ENCODE results near the gene FILIP1.

Gene FILIP1

GRCh38 chr6:75503291-75503690 is 9.7 kb upstream of the FILIP1 start:
- TF ChIP-seq CTCF (IDR thresholded peaks at IDR 0.05): no peak

DNA sequence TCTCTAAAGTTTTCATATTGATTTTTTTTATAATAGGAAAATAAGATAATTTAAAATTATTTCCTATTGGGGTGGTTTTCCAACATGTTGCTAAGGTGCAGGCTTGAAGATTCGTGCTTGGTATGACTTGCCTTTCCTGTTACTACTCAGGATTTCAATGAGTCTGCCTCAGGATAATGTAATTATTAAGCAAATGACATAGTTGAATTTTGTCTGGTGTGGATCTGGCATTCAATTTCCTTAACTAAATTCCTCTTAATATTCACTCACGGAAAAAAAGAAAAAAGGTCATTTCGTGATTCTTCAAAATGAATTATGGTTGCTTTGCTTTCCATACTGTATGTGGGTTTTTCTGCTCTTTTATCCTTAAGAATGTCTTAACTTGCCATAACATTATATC is 9.3 kb upstream of the FILIP1 start:
- no peak for TF ChIP-seq CTCF (IDR thresholded peaks at IDR 0.05)

GRCh38 chr6:75501756-75502155 is 8.2 kb upstream of the FILIP1 start:
- no peak for TF ChIP-seq CTCF (IDR thresholded peaks at IDR 0.05)

DNA sequence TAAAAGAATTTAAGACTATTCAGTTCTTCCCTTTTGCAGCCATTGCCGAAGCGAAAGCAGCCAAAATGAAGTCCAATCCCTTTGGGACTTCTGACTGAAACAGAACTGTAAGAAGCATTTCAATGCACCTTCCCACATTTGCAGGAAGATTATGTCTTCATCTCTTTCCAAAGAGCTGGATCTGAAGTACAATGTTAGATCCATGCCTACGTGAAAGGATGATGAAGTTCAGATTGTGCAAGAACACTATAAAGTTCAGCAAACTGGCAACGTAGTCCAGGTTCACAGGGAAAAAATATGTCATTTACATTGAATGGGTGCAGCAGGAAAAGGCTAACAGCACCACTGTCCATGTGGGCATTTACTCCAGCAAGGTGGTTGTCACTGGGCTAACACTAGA is 6.0 kb upstream of the FILIP1 start:
- TF ChIP-seq CTCF (IDR thresholded peaks at IDR 0.05): no peak

GRCh38 chr6:75498862-75499261 is 5.3 kb upstream of the FILIP1 start:
- TF ChIP-seq CTCF (IDR thresholded peaks at IDR 0.05): no peak

GRCh38 chr6:75497994-75498393 is 4.4 kb upstream of the FILIP1 start:
- TF ChIP-seq CTCF (IDR thresholded peaks at IDR 0.05): no peak

- TF ChIP-seq CTCF (IDR thresholded peaks at IDR 0.05): no peak
Observed at GRCh38 chr6:75495011-75495410, 1.4 kb upstream of the FILIP1 start.

DNA sequence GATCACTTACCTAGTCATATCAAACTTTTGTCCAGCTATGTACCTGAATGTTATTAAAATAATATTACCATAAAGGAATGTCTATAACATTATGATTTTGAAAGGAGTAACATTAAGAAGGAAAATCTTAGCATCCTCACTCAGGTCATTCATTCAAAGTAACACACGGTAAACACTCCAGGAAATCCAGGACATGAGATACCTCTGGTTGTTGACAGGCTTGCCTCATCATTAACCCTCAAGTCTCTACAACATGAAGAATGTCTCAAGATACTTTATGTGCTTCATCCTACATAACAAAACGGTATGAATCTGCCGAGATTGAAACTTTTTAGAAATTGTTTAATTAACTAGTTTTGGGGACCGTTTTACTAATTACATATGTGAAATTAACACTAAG is 690 bp upstream of the FILIP1 start:
- no peak for TF ChIP-seq CTCF (IDR thresholded peaks at IDR 0.05)
